HG03064 (cell line): ENCODE measurements around the gene SPOCK2.

Experiments
- ATAC-seq: cut with Tn5 transposase; IDR thresholded peaks from one replicate; pipeline ENCODE4 v1.9.1; 2021; ENCODE audit warnings: low read depth; ENCODE audit not compliant: unreplicated experiment

Gene SPOCK2

GRCh38 chr10:72090326-72090725 is 2.0 kb upstream of the SPOCK2 start:
- no peak for ATAC-seq

- ATAC-seq: no peak
Measured at GRCh38 chr10:72089618-72090017, 1.3 kb upstream of the SPOCK2 start.

- ATAC-seq: no peak
Measured at GRCh38 chr10:72088889-72089575, 681 bp upstream of the SPOCK2 start.

GRCh38 chr10:72087392-72087968 is 871 bp downstream of the SPOCK2 start:
- ATAC-seq: no peak

GRCh38 chr10:72086466-72087391 is 1.6 kb downstream of the SPOCK2 start:
- no peak for ATAC-seq

GRCh38 chr10:72085864-72086465 is 2.4 kb downstream of the SPOCK2 start:
- ATAC-seq: no peak

GRCh38 chr10:72085166-72085565 is 3.2 kb downstream of the SPOCK2 start:
- no peak for ATAC-seq

GRCh38 chr10:72083790-72084459 is 4.4 kb downstream of the SPOCK2 start:
- ATAC-seq: no peak

GRCh38 chr10:72082856-72083789 is 5.2 kb downstream of the SPOCK2 start:
- no peak for ATAC-seq

GRCh38 chr10:72081772-72082590 is 6.4 kb downstream of the SPOCK2 start:
- no peak for ATAC-seq

- ATAC-seq: no peak
Measured at GRCh38 chr10:72081210-72081609, 7.1 kb downstream of the SPOCK2 start.

GRCh38 chr10:72080042-72080975 is 8.0 kb downstream of the SPOCK2 start:
- ATAC-seq: no peak

- ATAC-seq: no peak
Measured at GRCh38 chr10:72079356-72079755, 9.0 kb downstream of the SPOCK2 start.

- ATAC-seq: no peak
Measured at GRCh38 chr10:72077275-72077990, 10.9 kb downstream of the SPOCK2 start.

GRCh38 chr10:72076756-72077155 is 11.6 kb downstream of the SPOCK2 start:
- ATAC-seq: no peak

GRCh38 chr10:72075376-72076115 is 12.8 kb downstream of the SPOCK2 start:
- ATAC-seq: no peak
